Adrenal gland (tissue), 5 donors: ENCODE data around the gene SLC39A2.

ENCODE experiments used
- POLR2A ChIP-seq, 2 donors: fragments of 450-650 bp; IDR thresholded peaks; one replicate each; pipeline ENCODE4 v1.6.1; 2017; ENCODE audit warnings: antibody characterized with exemption in 2 of 2, mild to moderate bottlenecking in 2 of 2, moderate library complexity in 1 of 2
- TF ChIP-seq, protein P1 (sequence below), 6 experiments: fragments of 450-650 bp in 4 of 6; fragments of 200-600 bp in 2 of 6; sonication (generic) in 1 of 6; IDR thresholded peaks; 1 replicate in 5 of 6; 2 replicates in 1 of 6; pipeline versions ENCODE4 v1.5.1 to v1.8.0; 2016 to 2021; ENCODE audit warnings: antibody characterized with exemption in 6 of 6, mild to moderate bottlenecking in 2 of 6, moderate library complexity in 1 of 6
- donor health status: DM: no; HTN: no; CAD: no.

GRCh38 chr14:20978687-20979086, 20.4 kb upstream of the SLC39A2 start:
- TF ChIP-seq, protein P1, sequence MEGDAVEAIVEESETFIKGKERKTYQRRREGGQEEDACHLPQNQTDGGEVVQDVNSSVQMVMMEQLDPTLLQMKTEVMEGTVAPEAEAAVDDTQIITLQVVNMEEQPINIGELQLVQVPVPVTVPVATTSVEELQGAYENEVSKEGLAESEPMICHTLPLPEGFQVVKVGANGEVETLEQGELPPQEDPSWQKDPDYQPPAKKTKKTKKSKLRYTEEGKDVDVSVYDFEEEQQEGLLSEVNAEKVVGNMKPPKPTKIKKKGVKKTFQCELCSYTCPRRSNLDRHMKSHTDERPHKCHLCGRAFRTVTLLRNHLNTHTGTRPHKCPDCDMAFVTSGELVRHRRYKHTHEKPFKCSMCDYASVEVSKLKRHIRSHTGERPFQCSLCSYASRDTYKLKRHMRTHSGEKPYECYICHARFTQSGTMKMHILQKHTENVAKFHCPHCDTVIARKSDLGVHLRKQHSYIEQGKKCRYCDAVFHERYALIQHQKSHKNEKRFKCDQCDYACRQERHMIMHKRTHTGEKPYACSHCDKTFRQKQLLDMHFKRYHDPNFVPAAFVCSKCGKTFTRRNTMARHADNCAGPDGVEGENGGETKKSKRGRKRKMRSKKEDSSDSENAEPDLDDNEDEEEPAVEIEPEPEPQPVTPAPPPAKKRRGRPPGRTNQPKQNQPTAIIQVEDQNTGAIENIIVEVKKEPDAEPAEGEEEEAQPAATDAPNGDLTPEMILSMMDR (IDR thresholded peaks at IDR 0.05), result no peak
- no peak for TF ChIP-seq POLR2A (IDR thresholded peaks at IDR 0.05)
